Head of caudate nucleus (tissue), 42 donors: Measurements from ENCODE around the gene USH2A.

Experiments used
- DNase-seq, 42 donors: peaks; one replicate each; pipeline versions ENCODE4 v3.0.0 to v3.0.0-alpha.2; 2020 to 2021; ENCODE audit warnings: mixed read lengths in 7 of 42
- intact Hi-C: fragments of 100-400 bp; cut with DNase I; formaldehyde crosslinking; loops from one replicate; pipeline ENCODE4 v1.15.0; 2022

USH2A gene

GRCh38 chr1:215863796-215864195, 559.5 kb downstream of the USH2A start:
- intact Hi-C loops = no loop called here
- DNase-seq = no peak

GRCh38 chr1:215860833-215861232, 562.4 kb downstream of the USH2A start:
- intact Hi-C loops = no loop called here
- DNase-seq = no peak

GRCh38 chr1:215857317-215857716, 565.9 kb downstream of the USH2A start:
- intact Hi-C loops = no loop called here
- no peak for DNase-seq

GRCh38 chr1:215845234-215845891, 577.9 kb downstream of the USH2A start:
- intact Hi-C loops = no loop called here
- peak in 28 of 42 donors; percentile 3 to 79 (median 34) for DNase-seq

- DNase-seq = no peak
- intact Hi-C loops = no loop called here
These were observed 578.5 kb downstream of the USH2A start for GRCh38 chr1:215844777-215845176.

- intact Hi-C loops = no loop called here
These were observed 579.0 kb downstream of the USH2A start for GRCh38 chr1:215844266-215844665.

GRCh38 chr1:215842905-215843304, 580.3 kb downstream of the USH2A start:
- DNase-seq = no peak
- intact Hi-C loops = no loop called here

More at GRCh38 chr1:215844266-215844665, 579.0 kb downstream of the USH2A start:
- no peak for DNase-seq

- DNase-seq = no peak
- intact Hi-C loops = no loop called here
These were observed 587.3 kb downstream of the USH2A start for GRCh38 chr1:215835951-215836350.

- intact Hi-C loops = no loop called here
- no peak for DNase-seq
These were observed 589.1 kb downstream of the USH2A start for GRCh38 chr1:215833941-215834729.

- no peak for DNase-seq
- intact Hi-C loops = no loop called here
These were observed 592.9 kb downstream of the USH2A start for GRCh38 chr1:215830226-215830810.

GRCh38 chr1:215825056-215825455, 598.2 kb downstream of the USH2A start:
- no peak for DNase-seq
- intact Hi-C loops = no loop called here

- intact Hi-C loops = no loop called here
These were observed 599.0 kb downstream of the USH2A start for GRCh38 chr1:215824245-215824644.

GRCh38 chr1:215819114-215819513, 604.1 kb downstream of the USH2A start:
- intact Hi-C loops = no loop called here
- no peak for DNase-seq

More at GRCh38 chr1:215824245-215824644, 599.0 kb downstream of the USH2A start:
- DNase-seq = no peak

- intact Hi-C loops = no loop called here
- no peak for DNase-seq
These were observed 615.3 kb downstream of the USH2A start for GRCh38 chr1:215807911-215808436.

GRCh38 chr1:215807218-215807617, 616.0 kb downstream of the USH2A start:
- DNase-seq = no peak
- intact Hi-C loops = no loop called here

GRCh38 chr1:215797859-215798258, 625.4 kb downstream of the USH2A start:
- no peak for DNase-seq
- intact Hi-C loops = no loop called here

- intact Hi-C loops = no loop called here
- no peak for DNase-seq
These were observed 629.1 kb downstream of the USH2A start for GRCh38 chr1:215794156-215794555.

GRCh38 chr1:215793180-215793579, 630.1 kb downstream of the USH2A start:
- no peak for DNase-seq
- intact Hi-C loops = no loop called here

GRCh38 chr1:215792446-215792845, 630.8 kb downstream of the USH2A start:
- no peak for DNase-seq
- intact Hi-C loops = no loop called here

GRCh38 chr1:215789981-215790380, 633.3 kb downstream of the USH2A start:
- no peak for DNase-seq
- intact Hi-C loops = no loop called here
